NB4 (cell line): ENCODE data around the gene RETREG1.

ENCODE experiments used
- CTCF ChIP-seq: IDR thresholded peaks from one replicate; pipeline ENCODE4 v1.5.1; 2012; ENCODE audit warnings: low read depth, low read length
- MAX ChIP-seq: IDR thresholded peaks from 2 replicates; pipeline ENCODE4 v1.6.1; 2011; ENCODE audit warnings: low read depth, low read length
- MYC ChIP-seq: IDR thresholded peaks from 2 replicates; pipeline ENCODE4 v1.6.1; 2011; ENCODE audit warnings: low read depth, low read length
- POLR2A ChIP-seq: IDR thresholded peaks from 2 replicates; pipeline ENCODE4 v1.6.1; 2011; ENCODE audit warnings: mild to moderate bottlenecking; ENCODE audit not compliant: insufficient read length; ENCODE audit errors: extremely low read depth

GRCh38 chr5:16508730-16509531 lies 107.9 kb downstream of the RETREG1 start:
- no peak for TF ChIP-seq CTCF
- no peak for TF ChIP-seq POLR2A
- TF ChIP-seq MYC: peak; percentile 59; the same call in 1 of the 2 replicates
- TF ChIP-seq MAX: peak; percentile 82
